COR-L47 (cell line): ENCODE results near the gene CDH18.
A peak's percentile ranks its signal among the peaks of the same experiment; 100 is the strongest.

Experiments used
- DNase-seq: peaks from one replicate; lab custom pipeline; 2025; lab: John Stamatoyannopoulos, UW

The CDH18 gene

DNA sequence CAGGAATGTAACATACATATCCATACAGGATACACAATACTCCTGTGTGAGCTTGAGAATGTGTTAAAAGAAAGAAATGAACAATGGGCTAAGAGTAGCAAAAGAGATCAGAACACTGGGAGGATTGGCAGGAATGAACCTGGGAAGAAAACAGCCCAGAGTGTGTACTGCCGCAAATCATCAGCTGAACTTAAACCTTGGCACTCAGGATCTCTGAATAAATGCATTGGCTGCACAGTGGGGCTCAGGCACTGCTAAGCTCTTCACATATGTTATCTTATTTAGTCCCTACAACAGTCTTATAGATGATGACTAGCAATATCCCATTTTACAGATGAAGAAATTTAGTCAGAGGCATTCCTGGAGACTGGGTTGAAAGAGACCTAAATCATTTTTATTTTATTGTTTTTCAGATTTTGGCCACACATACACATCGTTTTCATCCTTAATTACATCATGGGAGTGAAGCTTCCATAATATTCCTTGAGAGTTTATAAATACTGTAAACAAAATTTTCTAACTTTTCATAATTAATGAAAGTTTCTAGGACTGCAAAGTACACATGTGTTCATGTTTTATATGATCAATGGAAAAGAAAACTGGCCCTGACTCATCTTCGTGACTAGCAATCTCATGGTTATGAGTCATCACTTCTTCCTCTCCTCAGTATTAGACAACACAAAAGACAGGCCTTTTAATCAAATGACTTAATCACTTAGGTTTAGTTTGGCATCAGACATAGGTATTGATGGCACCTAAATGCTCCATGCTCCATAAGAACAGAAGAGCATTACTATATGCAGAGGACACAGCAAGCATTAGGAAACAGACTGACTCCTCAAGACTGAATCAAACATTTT lies 59.2 kb downstream of the CDH18 start:
- peak; percentile 2 for DNase-seq

DNA sequence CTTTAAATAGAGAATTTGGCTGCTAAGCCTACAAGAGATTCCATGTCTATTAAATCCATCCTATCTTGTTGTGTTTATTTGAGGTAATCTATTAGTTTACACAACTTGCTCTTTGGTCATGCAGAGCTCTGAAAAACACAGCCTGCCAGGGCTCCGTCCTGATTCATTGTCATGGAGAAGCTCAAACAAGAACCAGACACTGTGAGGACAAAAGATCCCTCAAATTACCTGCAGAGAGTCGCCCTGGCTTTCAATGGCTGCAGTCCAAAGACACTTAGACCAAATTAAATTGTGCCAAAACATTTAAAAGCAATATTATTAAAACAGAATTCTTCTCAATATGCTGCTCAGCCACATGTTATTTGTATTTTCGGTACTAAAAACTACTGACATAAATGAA lies 60.1 kb downstream of the CDH18 start:
- peak; percentile 92 for DNase-seq

DNA sequence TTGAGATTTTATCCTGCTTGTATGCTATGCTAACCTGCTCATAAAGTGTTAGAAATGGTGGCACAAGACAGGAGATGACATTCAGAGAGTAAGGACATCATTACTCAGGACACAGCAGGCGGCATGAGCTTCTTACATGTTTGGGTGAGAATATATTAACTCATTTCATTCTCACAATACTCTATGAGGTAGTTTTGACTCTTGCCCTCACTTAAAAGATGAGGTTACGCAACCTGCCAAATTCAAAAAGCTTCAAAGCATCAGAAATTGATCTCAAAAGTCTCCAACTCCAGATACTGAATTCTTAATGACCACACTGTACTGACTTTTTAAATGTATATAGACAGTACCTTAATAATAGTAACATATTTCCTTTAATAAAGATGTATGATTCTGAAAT lies 60.8 kb downstream of the CDH18 start:
- DNase-seq: no peak

DNA sequence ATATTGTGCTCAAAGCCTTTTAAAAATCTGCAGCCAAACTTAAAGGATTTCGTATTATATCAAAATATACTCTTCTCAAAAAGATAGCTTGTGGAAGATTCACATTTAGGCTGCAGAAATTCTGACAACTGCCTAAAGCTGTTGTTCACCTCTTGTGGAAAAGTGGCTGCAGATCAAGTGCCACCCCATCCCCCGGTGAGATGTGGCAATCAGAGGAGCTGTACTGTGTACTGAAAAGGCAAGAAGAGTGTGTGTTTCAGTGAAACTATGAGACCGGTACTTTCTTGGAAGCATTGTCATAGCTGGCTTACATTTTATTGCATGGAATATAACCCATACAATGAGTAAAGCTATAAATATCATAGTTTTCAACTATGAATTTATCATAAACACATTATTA lies 64.3 kb downstream of the CDH18 start:
- no peak for DNase-seq

DNA sequence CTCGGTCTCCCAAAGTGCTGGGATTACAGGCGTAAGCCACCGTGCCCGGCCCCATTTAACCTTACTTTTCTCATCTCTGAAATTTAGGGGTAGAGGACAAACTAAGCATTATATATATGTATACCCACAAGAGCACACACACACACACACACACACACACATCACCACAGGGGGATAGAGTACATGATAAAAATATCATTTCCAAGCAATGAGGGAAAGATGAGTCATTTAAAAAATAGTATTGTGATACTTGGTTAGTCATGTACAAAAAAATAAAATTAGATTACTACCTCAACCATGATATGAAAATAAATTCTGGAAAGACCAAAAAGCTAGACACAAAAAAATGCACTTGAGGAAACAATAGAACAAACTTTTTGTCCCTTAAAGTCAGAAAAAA lies 67.2 kb downstream of the CDH18 start:
- no peak for DNase-seq

DNA sequence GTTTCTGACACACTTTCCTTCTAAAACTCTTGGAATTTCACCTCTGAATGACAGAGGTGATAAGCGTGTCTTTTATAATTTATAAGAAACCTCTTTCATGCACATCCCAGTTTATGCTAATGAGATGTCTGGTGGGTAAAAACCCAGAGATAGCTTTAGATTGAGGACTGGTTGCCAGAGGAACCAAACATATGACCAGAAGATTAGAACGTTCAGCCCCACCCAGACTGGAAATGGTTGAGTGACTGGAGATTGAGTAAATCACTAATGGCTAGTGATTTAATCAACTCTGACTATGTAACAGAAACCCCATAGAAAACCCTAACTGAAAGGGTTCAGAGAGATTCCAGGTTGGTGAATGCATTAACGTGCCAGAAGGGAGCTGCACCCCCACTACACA lies 69.2 kb downstream of the CDH18 start:
- DNase-seq: no peak

DNA sequence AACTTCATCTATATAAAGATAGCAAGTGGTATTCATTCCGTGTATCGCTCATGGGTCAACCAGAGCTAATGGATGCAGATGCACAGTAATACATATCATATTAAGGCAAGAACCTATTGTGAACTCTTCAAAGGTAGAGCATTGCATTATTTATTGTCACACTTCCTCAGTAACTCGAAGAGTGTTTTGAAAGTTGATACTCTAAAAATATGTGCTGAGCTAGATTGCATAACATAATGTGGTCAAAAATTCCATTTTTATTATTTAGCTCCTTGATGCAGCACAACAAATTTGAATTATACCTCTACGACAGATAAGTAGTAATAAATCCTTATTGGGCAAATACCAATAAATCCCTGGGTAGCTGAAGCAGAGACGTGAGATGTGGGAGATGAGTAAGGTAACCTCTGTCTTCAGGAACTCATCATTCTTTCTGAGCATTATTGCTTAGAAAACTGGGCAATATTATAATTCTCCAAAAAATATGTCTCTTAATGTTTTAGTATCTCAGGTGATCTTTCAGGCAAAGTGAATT lies 70.3 kb downstream of the CDH18 start:
- DNase-seq: no peak

DNA sequence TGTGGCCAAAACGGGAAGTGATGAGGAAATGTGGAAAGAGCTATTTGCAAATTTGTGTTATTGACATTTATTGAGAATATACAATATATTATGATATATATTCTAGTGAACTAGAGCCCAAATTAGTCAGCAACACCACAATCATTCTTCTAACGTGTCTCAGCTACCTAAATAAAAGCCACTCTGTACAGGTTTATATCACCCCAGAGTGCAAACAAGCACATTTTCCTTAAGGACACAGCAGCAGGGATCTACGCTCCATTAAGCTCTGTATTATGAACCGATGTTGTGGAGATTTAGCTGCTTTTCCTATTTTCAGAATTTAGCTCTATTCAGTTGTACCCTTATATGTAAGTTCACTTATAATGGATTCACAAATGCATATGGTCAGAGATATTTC lies 77.9 kb downstream of the CDH18 start:
- no peak for DNase-seq

DNA sequence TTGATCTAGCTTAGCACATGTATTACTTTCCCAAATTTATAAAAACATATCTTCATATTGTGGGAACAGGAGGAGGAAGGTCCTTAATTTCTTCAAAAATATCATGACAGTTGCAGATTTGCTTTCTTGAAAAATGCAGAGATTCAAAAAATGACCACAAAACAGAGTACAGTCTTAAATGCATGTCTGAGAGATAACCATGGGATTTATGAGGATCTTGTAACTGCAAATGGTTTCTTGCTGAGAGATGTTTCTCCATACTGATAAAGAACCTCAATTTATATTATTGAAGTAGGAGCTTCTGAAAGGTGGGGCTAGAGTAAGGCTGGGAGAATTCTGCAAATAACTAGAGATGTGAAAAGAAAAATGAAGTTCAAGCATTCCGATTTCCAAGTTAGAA lies 83.2 kb downstream of the CDH18 start:
- DNase-seq: no peak

DNA sequence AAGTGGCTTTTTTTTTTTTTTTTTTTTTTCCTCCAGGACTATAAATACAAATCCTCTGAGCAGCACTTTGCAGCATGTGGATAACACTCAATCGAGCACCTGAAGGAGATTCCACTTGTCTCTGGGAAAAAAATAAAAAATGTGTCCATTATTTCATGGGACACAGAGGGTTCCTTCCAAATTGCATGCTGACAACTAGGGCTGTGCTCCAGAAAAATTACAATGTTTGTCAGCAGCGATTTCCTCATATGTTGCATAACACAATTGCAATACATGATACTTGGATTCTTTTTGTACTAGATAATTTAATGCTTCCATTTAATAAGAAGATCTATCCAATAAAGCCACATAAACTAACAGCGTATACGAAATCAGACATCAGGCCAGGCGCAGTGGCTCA lies 84.4 kb downstream of the CDH18 start:
- DNase-seq: no peak

DNA sequence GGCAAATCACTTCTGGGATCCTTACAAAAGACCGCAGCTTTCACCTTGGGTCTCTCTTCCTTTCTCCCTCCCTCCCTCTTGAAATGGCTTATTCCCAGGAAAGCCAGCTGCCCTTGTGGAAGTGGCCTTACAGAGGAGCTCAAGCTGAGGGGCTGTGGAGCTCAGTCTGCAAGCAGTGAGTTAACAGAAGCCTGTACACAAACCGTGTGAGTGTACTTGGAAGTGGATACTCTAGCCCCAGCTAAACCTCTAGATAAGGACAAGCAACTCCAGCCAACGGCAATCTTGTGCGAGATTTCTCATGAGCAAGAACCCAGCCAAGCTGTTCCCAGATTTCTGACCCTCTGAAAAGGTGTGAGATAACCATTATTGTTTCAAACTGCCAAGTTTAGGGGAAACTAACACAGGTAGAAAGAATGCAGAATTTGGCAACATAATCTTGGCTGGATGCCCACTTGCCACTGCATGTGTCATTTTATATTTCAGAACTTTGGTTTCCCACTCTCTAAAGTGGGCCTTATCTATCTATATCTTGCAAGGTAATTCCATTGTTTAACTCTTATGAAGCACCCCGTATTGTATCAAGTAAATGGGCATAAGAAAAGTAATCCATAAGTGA lies 85.6 kb downstream of the CDH18 start:
- DNase-seq: no peak

DNA sequence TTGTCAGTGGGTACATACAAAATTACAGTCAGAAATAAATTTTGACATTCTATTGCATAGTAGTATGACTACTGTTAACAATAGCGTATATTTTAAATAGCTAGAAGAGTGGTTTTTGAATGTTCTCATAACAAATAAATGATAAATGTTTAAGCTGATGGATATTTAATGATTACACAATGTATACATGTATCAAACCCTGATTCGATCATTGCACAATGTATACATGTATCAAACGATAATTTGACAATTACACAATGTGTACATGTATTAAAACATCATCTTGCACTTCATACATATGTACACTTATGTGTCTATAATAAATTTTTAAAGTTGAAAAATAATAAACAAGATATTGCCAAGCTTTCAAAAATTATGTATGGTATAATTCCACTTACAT lies 87.7 kb downstream of the CDH18 start:
- DNase-seq: no peak

DNA sequence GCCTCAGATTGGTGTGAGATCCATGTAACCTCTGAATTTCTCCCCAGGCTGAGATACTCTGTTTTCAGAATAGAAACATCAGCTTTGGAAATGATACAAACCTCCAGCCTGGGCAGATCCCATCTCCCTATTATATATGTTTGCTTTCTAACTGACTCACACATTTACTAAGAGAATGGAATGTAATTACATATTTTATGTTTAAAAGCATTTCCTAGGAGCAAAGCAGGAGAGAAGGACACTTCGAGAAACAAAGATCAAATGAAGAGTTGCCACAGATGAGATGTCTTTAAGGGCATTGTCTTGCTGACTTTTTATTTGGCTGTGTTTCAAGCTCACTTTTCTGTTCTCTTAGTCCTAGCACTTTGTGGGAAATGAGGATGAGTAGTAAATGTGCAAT lies 96.3 kb downstream of the CDH18 start:
- no peak for DNase-seq

DNA sequence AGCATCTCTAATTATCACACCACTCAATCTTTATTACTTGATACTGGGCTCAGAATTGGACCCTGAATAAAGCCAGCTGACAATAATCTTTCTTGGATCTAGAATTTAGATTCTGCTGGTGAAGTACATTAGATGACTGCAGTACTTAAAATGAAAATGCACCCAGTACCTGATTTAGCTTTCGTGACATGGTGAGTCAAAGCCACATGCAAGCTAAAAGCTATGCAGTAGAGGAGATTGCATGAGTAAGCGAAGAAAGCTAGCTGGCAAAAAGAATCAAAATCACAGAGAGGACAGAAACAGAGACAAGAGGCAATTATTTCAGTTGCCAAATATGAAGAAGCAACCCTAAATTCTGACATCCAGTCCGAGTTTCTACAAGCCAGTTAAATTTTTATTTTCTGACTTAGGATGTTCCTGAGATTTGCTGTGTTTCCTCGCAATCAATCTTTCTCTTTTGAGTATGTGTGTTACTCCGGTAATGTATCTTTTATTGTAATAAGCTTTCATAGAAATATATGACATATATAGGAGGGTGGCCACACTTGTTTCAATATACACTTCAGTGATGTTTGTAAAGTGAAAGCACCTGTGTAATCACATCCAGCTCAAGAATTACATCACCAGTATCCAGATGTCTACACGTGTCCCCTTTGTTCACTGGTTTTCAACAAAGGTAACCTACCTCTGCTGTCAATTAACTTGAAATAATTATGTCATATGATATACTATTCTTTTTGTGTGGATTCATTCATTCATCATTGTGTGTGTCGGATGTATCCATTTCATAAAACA lies 101.7 kb downstream of the CDH18 start:
- DNase-seq: peak; percentile 39

DNA sequence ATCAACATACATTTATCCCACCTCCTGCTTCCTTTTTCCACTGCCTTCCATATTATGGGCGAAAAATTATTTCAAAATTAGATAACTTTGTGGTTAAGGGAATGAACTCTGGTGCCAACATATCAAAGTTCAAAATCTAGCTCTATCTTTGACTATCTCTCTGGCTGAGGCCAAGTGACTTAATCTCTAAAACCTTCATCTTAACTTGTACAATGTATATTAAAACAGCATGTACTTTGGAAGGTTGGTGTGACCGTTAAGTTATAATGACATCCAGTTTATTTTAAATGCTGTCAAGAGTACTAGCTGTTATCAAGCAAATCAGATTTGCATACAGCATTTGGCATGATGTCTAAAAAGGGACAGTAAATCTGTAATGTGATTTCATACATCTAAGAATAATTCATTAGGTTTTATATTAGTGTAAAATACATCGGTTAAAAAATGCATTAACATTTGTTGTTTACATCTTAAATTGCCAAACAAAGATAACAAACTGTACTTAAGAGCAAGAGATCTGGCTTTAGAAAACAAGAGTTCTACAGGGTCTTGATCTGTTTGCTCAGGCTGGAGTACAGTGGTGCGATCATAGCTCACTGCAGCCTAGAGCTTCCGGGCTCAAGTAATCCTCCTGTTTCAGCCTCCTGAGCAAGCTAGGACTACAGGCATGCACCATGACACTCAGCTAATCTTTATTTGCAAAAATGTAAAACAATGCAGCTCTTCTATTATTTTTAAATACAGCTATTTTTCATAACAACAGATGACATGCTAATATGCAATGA lies 102.8 kb downstream of the CDH18 start:
- DNase-seq: no peak

DNA sequence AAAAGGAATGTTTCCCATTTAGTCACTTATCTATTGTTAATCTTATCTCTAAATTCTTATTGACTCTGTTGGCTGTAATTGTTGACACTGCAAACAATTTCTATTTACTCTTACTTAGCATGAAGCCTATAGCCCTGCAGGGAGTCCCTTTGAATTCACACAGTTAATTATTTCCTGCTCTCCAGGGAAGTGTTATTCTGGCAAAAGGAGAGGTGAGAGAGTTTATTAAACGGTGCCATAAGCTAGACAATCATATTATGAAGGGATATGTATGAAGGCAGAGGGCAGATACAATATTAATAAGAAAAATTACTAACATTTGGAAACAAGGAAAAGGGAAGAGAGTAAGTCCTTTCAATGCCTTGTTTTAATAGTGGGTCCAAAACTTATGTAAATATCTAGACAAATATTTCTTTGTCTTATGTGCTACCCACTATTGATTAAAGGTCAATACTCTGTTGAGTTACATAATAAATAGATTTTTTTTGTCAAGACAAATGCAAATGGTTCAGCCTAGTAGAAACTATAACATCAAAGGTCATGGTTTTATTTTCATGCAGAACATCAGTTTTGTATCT lies 107.1 kb downstream of the CDH18 start:
- peak; percentile 91 for DNase-seq

DNA sequence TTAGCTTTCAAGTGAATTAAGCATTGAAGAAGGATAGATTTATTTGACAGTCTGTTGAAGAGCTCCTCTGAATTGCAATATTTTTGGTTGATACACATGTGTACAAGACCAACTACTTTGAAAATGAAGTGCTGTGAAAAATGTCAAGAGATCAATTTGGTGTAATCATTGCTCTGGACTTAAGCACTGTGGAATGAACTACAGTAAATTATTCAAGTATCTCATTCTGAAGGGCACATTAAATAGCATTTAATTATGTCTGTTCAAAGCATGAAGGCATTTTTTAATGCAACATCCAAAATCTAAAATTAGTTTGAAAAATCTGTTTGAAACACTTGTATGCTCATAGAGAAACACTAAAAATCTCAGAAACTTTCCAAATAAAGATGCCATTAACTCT lies 107.5 kb downstream of the CDH18 start:
- no peak for DNase-seq

DNA sequence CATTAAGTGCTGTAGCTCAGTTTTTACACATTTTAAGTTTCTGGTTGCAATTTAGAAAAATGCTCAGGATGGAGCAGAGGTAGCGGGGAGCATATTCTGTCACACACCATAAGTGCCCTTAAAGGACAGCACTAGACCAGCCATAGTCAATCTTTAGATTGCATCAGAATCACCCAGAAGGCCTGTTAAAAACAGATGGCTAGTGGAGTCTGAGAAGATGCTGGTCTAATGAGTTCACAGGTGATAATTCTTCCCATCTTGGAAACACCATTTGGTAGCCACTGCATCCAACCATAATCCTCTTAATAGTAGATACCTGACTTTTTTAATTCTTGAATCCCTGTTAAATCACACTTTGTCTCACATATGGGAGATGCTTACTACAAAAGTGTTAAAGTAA lies 113.2 kb downstream of the CDH18 start:
- DNase-seq: no peak

DNA sequence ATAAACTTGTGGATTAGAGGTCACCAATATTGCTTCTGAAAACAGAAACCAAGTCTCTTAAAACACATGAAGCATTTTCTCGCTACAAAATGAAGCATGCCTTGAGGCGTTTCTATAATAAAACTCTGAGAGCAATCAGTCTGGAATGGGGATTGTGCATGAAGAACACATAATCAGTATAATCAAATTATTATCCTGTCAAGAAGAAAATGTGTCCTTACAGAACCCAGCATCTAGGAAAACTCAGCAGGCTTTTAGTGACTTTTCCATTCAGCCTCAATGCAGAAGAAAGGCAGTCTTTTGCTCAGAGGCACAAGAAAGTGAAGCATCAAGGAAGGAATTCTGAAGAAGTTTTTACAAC lies 121.9 kb downstream of the CDH18 start:
- no peak for DNase-seq

DNA sequence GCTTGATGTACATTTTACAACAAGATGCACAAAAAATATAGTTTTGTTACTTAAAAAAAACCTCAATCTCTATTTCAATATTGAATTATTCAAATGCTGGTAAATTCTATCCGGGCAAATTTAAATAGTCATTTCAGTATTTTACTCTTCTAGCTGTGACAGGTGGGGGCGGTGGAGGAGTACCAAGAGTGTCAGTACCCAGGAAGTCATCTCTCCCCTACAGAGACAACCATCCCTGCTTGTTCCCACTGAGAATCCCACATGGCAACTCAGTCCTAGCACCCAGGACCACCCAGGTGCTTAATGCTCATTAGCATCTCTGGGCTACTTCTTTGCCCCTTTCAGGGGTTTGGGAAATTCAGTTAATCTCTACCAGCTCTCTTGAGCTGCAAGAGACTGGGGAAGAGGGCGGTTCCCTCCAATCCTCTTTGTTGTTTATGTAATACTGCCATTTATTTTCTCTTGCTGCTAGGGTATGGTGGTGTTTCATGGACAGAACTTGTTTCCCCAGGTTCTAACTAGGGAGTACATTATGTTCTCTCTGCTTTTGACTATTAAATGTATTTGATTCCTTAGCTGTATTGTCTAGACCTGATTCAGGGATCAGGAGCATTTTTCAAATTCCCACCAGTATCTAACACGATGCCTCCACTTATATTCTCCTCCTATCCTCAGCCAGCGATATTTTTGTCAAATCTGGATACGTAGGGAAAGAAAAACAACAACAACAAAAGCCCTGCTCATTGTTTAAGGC lies 122.5 kb downstream of the CDH18 start:
- DNase-seq: no peak

DNA sequence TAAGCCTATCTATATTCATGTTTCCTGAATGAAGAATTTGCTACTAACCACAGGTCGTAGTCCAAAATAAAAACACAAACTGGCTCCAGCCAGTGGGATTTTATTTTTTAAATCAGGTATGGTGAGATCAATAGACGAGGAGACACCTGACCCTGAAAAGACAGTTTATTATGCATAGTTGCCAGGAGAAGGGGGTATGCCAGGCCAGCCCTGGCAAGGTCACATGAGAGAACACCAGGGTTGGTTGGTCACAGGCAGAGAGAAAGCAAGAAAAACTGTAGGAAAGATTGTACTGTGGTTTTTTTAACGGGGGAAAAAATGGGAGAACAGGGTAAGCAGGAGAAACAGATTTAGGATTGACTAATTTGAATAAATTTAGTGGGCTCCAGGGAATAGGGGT lies 125.3 kb downstream of the CDH18 start:
- no peak for DNase-seq
